Measurements from ENCODE around the gene ROR1. TPM values are rescaled to one million over a fixed set of nuclear protein-coding genes. Genes with fewer than 3 reads are reported as not detected.
"Not testable (repeated sequence)": the region's sequence is repeated elsewhere in the genome, so short reads cannot be mapped to it uniquely, and the experiment has no call there.

The ROR1 gene
- polyA plus RNA-seq, 3 donors, result 22.6 to 31.2 (median 28.9) TPM

- no peak for DNase-seq
Observed at GRCh38 chr1:63789856-63790605, 16.2 kb downstream of the ROR1 start.

DNA sequence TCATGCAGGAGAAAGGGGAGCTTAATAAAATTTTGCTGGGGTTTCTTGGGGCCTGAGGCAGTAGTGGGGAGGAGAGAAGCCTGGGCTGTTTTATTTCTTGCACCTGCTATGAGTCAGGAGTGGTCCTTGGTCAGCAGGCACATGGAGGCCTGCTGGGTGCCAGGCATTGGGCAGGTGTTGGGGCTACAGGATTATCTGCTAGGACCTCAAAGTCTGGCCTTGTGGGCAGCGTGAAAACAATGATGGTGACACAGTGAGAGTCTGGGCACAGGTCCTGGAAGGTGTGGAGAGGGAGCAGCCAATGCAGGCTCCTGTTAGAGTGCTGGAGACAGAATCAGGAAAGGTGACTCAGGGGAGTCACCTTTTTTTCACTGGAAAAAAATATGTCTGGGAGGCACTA lies 17.2 kb downstream of the ROR1 start:
- DNase-seq, result no peak

DNA sequence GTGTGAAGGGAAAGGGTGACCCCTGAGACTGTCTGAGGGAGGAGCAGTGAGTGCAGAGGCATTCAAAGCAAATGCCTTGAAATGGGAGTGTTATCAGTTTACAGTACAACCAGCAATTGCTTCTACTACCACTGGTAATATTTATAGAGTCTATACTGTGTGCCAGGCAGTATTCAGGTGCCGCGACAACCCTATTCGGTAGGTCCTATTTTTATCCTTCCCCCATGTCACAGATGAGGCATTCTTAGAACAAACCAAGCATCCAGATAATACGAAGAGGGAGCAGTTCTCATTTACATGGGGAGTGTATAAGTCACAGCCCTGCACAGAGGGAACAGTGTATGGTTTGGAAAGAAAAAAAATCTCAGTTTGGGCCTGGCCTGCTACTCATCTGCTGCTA lies 18.3 kb downstream of the ROR1 start:
- DNase-seq, result no peak

- DNase-seq, result no peak
Observed at GRCh38 chr1:63793741-63794240, 20.0 kb downstream of the ROR1 start.

DNA sequence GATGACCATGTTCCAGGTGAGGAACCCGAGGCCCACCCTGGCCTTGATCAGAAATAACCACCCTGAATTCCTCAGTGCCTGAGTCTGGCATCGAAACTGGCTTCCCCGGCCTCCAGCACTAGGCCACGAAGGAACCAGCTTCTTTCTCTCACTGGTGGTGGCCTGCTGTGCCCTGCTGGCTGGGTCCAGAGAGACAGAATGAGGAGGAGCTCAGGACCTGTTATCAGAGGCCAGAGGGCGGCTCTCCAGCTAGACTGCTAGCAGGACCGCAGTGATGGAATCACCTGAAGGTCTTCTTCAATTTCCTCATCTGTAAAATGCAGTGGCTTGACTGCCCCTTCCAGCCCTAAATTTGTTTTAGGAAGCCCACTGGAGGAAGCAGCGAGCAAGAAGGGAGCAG lies 20.5 kb downstream of the ROR1 start:
- DNase-seq, result no peak

DNA sequence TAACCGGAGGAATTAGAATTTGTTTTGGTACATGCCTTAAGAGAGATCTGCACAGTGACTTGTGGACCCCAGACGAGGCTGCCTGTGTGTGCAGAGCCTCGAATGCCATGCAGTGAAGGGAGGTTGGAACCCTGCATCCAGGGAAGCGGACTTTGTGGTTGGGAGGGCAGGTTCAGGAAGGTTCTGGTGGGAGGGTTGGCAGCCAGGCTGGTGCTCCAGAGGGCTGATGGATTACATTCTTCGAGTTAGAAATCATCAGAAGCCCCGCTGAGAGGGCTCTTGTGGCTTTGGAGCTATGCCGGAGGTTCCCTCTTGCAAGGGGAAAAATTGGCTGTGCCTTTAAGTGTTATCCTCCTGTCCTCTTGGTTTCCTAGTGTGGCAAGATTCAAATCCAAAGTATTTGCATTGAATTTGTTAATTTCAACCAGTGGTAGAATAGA lies 21.1 kb downstream of the ROR1 start:
- DNase-seq, result no peak

DNA sequence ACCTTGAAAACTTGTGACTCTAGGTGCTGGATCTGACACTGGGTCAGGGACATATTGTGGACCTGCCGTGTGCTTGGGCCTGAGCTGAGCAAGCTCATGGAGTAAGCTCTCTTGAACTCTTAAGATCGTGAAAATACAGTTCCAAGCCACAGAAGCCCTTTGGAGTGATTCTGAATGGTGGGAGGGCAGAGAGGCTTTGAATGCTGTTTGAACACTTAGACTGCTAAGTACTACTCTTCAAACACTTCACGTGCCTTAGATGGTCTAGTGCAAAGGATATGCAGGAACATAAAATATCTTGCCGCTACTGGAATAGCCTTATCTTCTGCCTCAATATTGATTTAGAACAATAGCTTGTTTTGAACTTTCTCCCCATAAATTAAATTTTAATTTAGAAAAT lies 21.6 kb downstream of the ROR1 start:
- no peak for DNase-seq

GRCh38 chr1:63797056-63797726 lies 23.4 kb downstream of the ROR1 start:
- DNase-seq, result no peak

DNA sequence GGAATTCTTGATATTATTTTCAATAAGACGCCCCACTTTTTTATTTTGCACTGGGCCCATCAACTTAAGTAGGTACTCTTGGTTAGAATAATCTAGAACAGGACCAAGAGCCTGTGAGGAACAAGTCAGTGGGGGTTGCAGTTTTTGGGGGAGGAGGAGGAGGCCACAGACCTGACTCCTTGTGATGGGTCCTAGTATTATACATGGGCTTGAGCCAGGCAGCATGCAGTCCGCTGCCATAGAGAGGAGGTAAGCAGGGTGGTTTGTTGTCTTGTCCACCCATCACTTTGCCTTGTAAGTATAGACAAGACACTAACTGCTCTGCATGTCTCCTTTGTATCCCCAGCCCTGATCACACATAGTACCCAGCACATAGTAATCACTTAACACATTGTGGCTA lies 24.5 kb downstream of the ROR1 start:
- DNase-seq, result no peak

GRCh38 chr1:63799307-63799706 lies 25.5 kb downstream of the ROR1 start:
- DNase-seq, result no peak

DNA sequence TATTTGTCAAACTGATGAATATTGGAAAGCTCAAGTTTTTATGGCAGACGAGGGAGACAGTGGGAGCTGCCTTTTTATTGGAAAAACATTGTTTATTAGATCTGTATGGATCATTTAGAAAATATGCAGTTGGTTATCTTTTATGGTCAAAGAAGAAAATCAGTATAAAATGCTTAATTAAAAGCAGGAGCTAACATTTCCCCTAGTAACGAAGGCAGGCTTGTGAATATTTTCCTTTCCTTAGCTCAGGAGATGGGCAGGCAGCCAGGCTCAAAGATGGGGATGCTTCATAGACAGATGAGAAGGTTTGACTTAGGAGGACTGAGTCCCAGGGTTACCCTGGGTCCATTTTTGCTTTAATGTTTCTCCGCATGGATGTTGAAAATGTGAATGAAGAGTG lies 26.0 kb downstream of the ROR1 start:
- DNase-seq, result no peak

- no peak for DNase-seq
Observed at GRCh38 chr1:63802109-63802508, 28.3 kb downstream of the ROR1 start.

DNA sequence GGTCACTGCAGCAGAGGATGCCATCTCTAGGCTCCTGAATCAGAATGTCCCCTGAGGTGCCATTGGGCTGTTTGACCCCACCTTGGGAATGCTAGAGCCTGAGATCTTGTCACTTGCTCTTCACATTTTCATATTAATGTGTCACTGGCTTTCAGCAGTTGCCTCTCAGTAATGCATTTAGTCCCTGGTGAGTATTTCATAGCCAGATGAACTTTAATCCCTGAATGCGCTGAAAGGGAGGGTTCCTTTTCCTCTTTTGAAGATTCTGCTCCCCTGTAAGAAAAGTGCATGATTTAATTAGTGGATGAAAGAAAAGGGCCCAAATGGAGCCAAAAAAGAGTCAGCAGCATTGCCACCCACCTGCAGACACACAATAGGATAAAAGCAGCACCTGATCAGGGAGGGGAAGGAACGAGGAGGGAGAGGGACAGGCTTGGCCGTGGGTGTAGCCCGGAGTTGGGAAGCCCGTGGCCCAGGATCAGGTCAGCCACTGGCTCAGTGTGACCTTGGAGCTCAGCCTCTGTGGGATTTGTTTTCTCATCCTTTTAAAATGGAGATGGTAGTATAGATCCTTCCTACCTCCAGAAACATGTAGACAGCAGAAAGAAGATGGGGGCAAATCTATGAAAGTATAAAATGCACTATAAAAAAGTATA lies 31.1 kb downstream of the ROR1 start:
- no peak for DNase-seq

GRCh38 chr1:63807046-63807445 lies 33.2 kb downstream of the ROR1 start:
- no peak for DNase-seq

DNA sequence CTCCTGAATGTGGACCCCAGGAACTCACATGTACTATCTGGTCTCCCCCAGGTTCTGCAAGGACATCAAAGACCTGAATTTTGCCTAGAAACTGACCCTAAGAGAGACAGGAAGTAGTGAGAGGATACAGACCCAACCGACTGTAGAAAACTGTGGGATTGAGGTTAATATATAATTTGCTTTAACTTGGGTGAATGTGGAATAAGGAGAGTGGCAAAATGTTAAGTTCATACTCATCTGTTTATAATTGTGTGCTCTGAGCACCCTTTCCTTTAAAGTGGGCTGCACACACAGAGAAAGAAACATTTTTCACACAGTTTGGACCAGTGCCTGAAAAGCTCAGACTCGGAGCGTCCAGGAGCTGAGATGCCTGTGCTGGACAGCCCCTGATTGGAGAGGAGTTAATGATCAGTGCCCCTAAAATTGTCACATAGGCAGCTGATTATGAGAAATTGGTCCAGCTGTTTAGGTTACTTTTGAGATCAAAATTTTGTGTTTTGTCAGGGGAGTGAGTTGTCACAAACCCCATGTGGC lies 37.2 kb downstream of the ROR1 start:
- DNase-seq, result no peak

DNA sequence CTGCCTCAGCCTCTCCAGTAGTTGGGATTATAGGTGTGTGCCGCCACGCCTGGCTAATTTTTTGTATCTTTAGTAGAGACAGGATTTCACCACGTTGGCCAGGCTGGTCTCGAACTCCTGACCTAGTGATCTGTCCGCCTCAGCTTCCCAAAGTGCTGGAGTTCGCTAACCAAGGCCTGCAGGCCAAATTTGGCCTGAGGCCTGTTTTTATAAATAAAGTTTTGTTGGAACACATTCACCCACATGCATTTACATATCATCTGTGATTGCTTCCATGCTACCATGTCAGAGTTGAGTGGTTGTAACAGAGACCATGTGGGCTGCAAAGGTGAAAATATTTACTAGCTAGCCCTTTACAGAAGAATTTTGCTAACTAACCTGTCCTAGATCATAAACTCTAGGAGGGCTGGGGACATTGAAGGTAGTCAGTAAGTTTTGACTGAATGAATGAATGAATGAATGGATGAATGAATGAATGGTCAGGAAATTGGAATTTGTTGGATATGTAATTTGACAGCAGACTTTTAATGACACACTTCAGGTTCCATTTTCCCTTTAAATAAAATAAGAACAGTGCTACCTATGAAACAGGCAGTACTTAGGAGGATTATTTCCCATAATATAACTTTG lies 38.4 kb downstream of the ROR1 start:
- no peak for DNase-seq

GRCh38 chr1:63813829-63814277 lies 40.0 kb downstream of the ROR1 start:
- DNase-seq, result no peak

GRCh38 chr1:63816217-63816815 lies 42.5 kb downstream of the ROR1 start:
- DNase-seq, result not testable (repeated sequence)

- DNase-seq, result no peak
Observed at GRCh38 chr1:63817152-63817667, 43.4 kb downstream of the ROR1 start.

- no peak for DNase-seq
Observed at GRCh38 chr1:63817700-63818099, 43.9 kb downstream of the ROR1 start.

- DNase-seq, result no peak
Observed at GRCh38 chr1:63818567-63819325, 44.9 kb downstream of the ROR1 start.
